Astrocyte (in vitro differentiated cells and primary cell): ENCODE measurements around the gene ZSCAN25. TPM values are rescaled to one million over a fixed set of nuclear protein-coding genes. Genes with fewer than 3 reads are reported as not detected.

Experiments
- DNase-seq: peaks from one replicate; pipeline ENCODE4 v3.0.0-alpha.2; 2010; ENCODE audit warnings: low read depth
- FAIRE-seq: peaks from 2 replicates; lab custom pipeline; 2011; peaks lifted over from hg19 to GRCh38; lab: Jason Lieb, UNC
- H2AFZ ChIP-seq: 2 replicates; pipeline ENCODE4 v1.6.0; 2012; ENCODE audit warnings: low read depth, low read length, inconsistent platforms
- H3K27ac ChIP-seq: 2 replicates; pipeline ENCODE4 v1.5.1; 2011; ENCODE audit warnings: low read depth, low read length, inconsistent platforms
- H3K27me3 ChIP-seq: 2 replicates; pipeline ENCODE4 v1.6.0; 2011; ENCODE audit warnings: low read length, inconsistent platforms; ENCODE audit not compliant: insufficient read depth
- H3K36me3 ChIP-seq: 2 replicates; pipeline ENCODE4 v1.5.1; 2011; ENCODE audit warnings: low read length, inconsistent platforms; ENCODE audit not compliant: insufficient read depth
- H3K4me1 ChIP-seq: 2 replicates; pipeline ENCODE4 v1.5.1; 2011; ENCODE audit warnings: low read length, inconsistent platforms; ENCODE audit not compliant: insufficient read depth
- H3K4me2 ChIP-seq: 2 replicates; pipeline ENCODE4 v1.6.0; 2012; ENCODE audit warnings: low read length, inconsistent platforms
- H3K4me3 ChIP-seq: 2 replicates; pipeline ENCODE4 v1.5.1; 2011; ENCODE audit warnings: low read depth, mild to moderate bottlenecking, low read length, inconsistent platforms; ENCODE audit not compliant: insufficient read depth
- H3K79me2 ChIP-seq: 2 replicates; pipeline ENCODE4 v1.6.0; 2012; ENCODE audit warnings: mild to moderate bottlenecking, low read length, inconsistent platforms; ENCODE audit not compliant: insufficient read depth
- H3K9ac ChIP-seq: 2 replicates; pipeline ENCODE4 v1.6.0; 2012; ENCODE audit warnings: mild to moderate bottlenecking, low read length, inconsistent platforms
- H3K9me3 ChIP-seq: 2 replicates; pipeline ENCODE4 v1.5.1; 2012; ENCODE audit warnings: low read depth, mild to moderate bottlenecking, low read length, inconsistent platforms; ENCODE audit not compliant: insufficient read depth
- H4K20me1 ChIP-seq: 2 replicates; pipeline ENCODE4 v1.6.0; 2012; ENCODE audit warnings: low read length, inconsistent platforms; ENCODE audit not compliant: insufficient read depth
- H3K27ac Mint-ChIP-seq: one replicate; pipeline ENCODE4 v1.8.0; 2021; ENCODE audit warnings: mild to moderate bottlenecking, mixed read lengths; ENCODE audit not compliant: unreplicated experiment
- H3K27me3 Mint-ChIP-seq: one replicate; pipeline ENCODE4 v1.8.0; 2021; ENCODE audit warnings: low read depth, mixed read lengths; ENCODE audit not compliant: unreplicated experiment
- H3K36me3 Mint-ChIP-seq: one replicate; pipeline ENCODE4 v1.8.0; 2021; ENCODE audit warnings: low read depth, mixed read lengths; ENCODE audit not compliant: unreplicated experiment
- H3K4me1 Mint-ChIP-seq: one replicate; pipeline ENCODE4 v1.8.0; 2021; ENCODE audit warnings: low read depth, mixed read lengths; ENCODE audit not compliant: unreplicated experiment
- H3K4me3 Mint-ChIP-seq: one replicate; pipeline ENCODE4 v1.8.0; 2021; ENCODE audit warnings: mild to moderate bottlenecking, moderate library complexity, mixed read lengths; ENCODE audit not compliant: unreplicated experiment
- H3K9me3 Mint-ChIP-seq: one replicate; pipeline ENCODE4 v1.8.0; 2021; ENCODE audit warnings: mild to moderate bottlenecking, mixed read lengths; ENCODE audit not compliant: unreplicated experiment
- CTCF ChIP-seq: IDR thresholded peaks from 2 replicates; pipeline ENCODE4 v1.5.1; 2011; ENCODE audit warnings: low read depth, mild to moderate bottlenecking, inconsistent platforms, low read length, moderate library complexity; ENCODE audit not compliant: insufficient read depth
- EZH2 ChIP-seq: IDR thresholded peaks from 2 replicates; pipeline ENCODE4 v1.6.1; 2012; ENCODE audit warnings: mild to moderate bottlenecking, low read length, inconsistent platforms; ENCODE audit not compliant: insufficient read depth
- total RNA-seq: library from RNA; stranded (reverse); gene quantifications from 2 replicates; pipeline ENCODE4 v1.2.1, GENCODE V29; 2021

Gene ZSCAN25
- total RNA-seq, 1 donor from 2014 or later, result 14.6 TPM

GRCh38 chr7:99625961-99626360 lies 9.2 kb downstream of the ZSCAN25 start:
- H3K9ac ChIP-seq, result no peak overlapping the region
- Mint-ChIP-seq H3K4me3 (no peak overlapping the region), H3K36me3 (peaks cover 31% of the 10 kb centered on the region), H3K27ac (no peak overlapping the region), H3K4me1 (no peaks in the 10 kb centered on the region), H3K27me3 (no peaks in the 10 kb centered on the region), H3K9me3 (no peaks in the 10 kb centered on the region)
- H3K79me2 ChIP-seq, result peaks cover 4% of the 10 kb centered on the region
- no peak overlapping the region for H3K27ac ChIP-seq
- no peak for FAIRE-seq
- TF ChIP-seq CTCF (no peak), EZH2 (no peak)
- H3K4me3 ChIP-seq, result no peak overlapping the region
- DNase-seq, result no peak
- no peak overlapping the region for H3K4me2 ChIP-seq
- H3K27me3 ChIP-seq, result no peaks in the 10 kb centered on the region
- no peaks in the 10 kb centered on the region for H3K9me3 ChIP-seq
- H2AFZ ChIP-seq, result no peak overlapping the region
- peaks cover 4% of the 10 kb centered on the region for H3K4me1 ChIP-seq
- H3K36me3 ChIP-seq, result peaks cover 48% of the 10 kb centered on the region
- peaks cover 33% of the 10 kb centered on the region for H4K20me1 ChIP-seq

GRCh38 chr7:99626661-99627060 lies 9.9 kb downstream of the ZSCAN25 start:
- Mint-ChIP-seq H3K27ac (no peak overlapping the region), H3K9me3 (no peaks in the 10 kb centered on the region), H3K36me3 (peaks cover 24% of the 10 kb centered on the region), H3K4me3 (no peak overlapping the region), H3K4me1 (no peaks in the 10 kb centered on the region), H3K27me3 (no peaks in the 10 kb centered on the region)
- Histone ChIP-seq H3K4me1 (peaks cover 4% of the 10 kb centered on the region), H3K79me2 (peaks cover 4% of the 10 kb centered on the region), H4K20me1 (peaks cover 35% of the 10 kb centered on the region), H3K36me3 (peaks cover 42% of the 10 kb centered on the region), H3K27ac (no peak overlapping the region), H3K4me3 (no peak overlapping the region), H3K4me2 (no peak overlapping the region), H2AFZ (no peak overlapping the region), H3K9me3 (no peaks in the 10 kb centered on the region), H3K9ac (no peak overlapping the region), H3K27me3 (no peaks in the 10 kb centered on the region)
- DNase-seq (no peak), FAIRE-seq (no peak)
- TF ChIP-seq CTCF, result no peak
- no peak for TF ChIP-seq EZH2

- no peak overlapping the region for H2AFZ ChIP-seq
- no peak overlapping the region for H3K4me3 ChIP-seq
- peaks cover 37% of the 10 kb centered on the region for H4K20me1 ChIP-seq
- FAIRE-seq, result no peak
- H3K79me2 ChIP-seq, result peaks cover 4% of the 10 kb centered on the region
- H3K27me3 Mint-ChIP-seq, result no peaks in the 10 kb centered on the region
- no peaks in the 10 kb centered on the region for H3K4me1 Mint-ChIP-seq
- no peak overlapping the region for H3K4me3 Mint-ChIP-seq
- peaks cover 4% of the 10 kb centered on the region for H3K4me1 ChIP-seq
- no peaks in the 10 kb centered on the region for H3K9me3 Mint-ChIP-seq
- no peak for DNase-seq
- H3K36me3 ChIP-seq, result peaks cover 37% of the 10 kb centered on the region
- H3K9ac ChIP-seq, result no peak overlapping the region
- H3K36me3 Mint-ChIP-seq, result peaks cover 23% of the 10 kb centered on the region
- no peak overlapping the region for H3K27ac Mint-ChIP-seq
- no peaks in the 10 kb centered on the region for H3K27me3 ChIP-seq
- H3K27ac ChIP-seq, result no peak overlapping the region
- TF ChIP-seq CTCF (no peak), EZH2 (no peak)
- H3K9me3 ChIP-seq, result no peaks in the 10 kb centered on the region
- no peak overlapping the region for H3K4me2 ChIP-seq
These were observed 10.8 kb downstream of the ZSCAN25 start for GRCh38 chr7:99627513-99627912.
